Karpas-422 (cell line): ENCODE data around the gene PSKH1. TPM values are rescaled to one million over a fixed set of nuclear protein-coding genes. Genes with fewer than 3 reads are reported as not detected.

ENCODE experiments used
- DNase-seq: peaks from one replicate; pipeline ENCODE4 v3.0.0-alpha.2; 2015
- H2AFZ ChIP-seq: fragments of 200-600 bp; sonication (generic); 2 replicates; pipeline ENCODE4 v1.6.1; 2014; ENCODE audit warnings: antibody characterized with exemption, low read length, mixed read lengths
- H3K27ac ChIP-seq: fragments of 200-600 bp; sonication (generic); 2 replicates; pipeline ENCODE4 v1.5.1; 2014; ENCODE audit warnings: mild to moderate bottlenecking, low read length, moderate library complexity
- H3K27me3 ChIP-seq: fragments of 200-600 bp; sonication (generic); 2 replicates; pipeline ENCODE4 v1.6.1; 2014; ENCODE audit warnings: low read length, mixed read lengths
- H3K36me3 ChIP-seq: fragments of 200-600 bp; sonication (generic); 2 replicates; pipeline ENCODE4 v1.6.1; 2014; ENCODE audit warnings: low read length, mixed read lengths; ENCODE audit not compliant: insufficient read depth
- H3K4me1 ChIP-seq: fragments of 200-600 bp; sonication (generic); 2 replicates; pipeline ENCODE4 v1.6.1; 2014; ENCODE audit warnings: mild to moderate bottlenecking, low read length, mixed read lengths
- H3K4me2 ChIP-seq: fragments of 200-600 bp; sonication (generic); 2 replicates; pipeline ENCODE4 v1.6.1; 2014; ENCODE audit warnings: low read length, low read depth, mild to moderate bottlenecking; ENCODE audit not compliant: poor library complexity, severe bottlenecking
- H3K4me3 ChIP-seq: fragments of 200-600 bp; sonication (generic); 2 replicates; pipeline ENCODE4 v1.5.1; 2014; ENCODE audit warnings: mild to moderate bottlenecking, antibody characterized with exemption, low read length, mixed read lengths
- H3K79me2 ChIP-seq: fragments of 200-600 bp; sonication (generic); 2 replicates; pipeline ENCODE4 v1.6.1; 2014; ENCODE audit warnings: mild to moderate bottlenecking, low read length, mixed read lengths
- H3K9ac ChIP-seq: fragments of 200-600 bp; sonication (generic); 2 replicates; pipeline ENCODE4 v1.6.0; 2014; ENCODE audit warnings: low read length
- H3K9me2 ChIP-seq: fragments of 200-600 bp; sonication (generic), shearing (Covaris generic); replicated peaks from 2 replicates; pipeline ENCODE4 v1.6.0; 2014; ENCODE audit warnings: mild to moderate bottlenecking, low read length, moderate library complexity; ENCODE audit not compliant: insufficient read depth
- H3K9me3 ChIP-seq: fragments of 300-700, 200-600 bp; sonication (generic); 2 replicates; pipeline ENCODE4 v1.6.1; 2014; ENCODE audit warnings: low read length, mixed read lengths
- H4K20me1 ChIP-seq: fragments of 200-600 bp; sonication (generic); 2 replicates; pipeline ENCODE4 v1.6.1; 2014; ENCODE audit warnings: mild to moderate bottlenecking, antibody characterized with exemption, low read length, low read depth; ENCODE audit not compliant: insufficient read depth
- total RNA-seq: library from RNA; depleted of rRNA; stranded (reverse); fragments of >200 nt; shearing (Covaris generic); gene quantifications from 2 replicates; pipeline ENCODE4 v1.2.3, GENCODE V29; 2014; ENCODE audit warnings: low replicate concordance

The PSKH1 gene
- total RNA-seq, 1 experiment from 2014 or later = 7.2 TPM

- Histone ChIP-seq H3K36me3 (no peaks in the 10 kb centered on the region), H3K79me2 (no peaks in the 10 kb centered on the region), H3K9me3 (no peaks in the 10 kb centered on the region), H3K4me3 (no peak overlapping the region), H3K27ac (no peak overlapping the region), H4K20me1 (no peaks in the 10 kb centered on the region), H3K9me2 (no peaks in the 10 kb centered on the region), H3K27me3 (no peaks in the 10 kb centered on the region), H3K4me1 (no peaks in the 10 kb centered on the region), H2AFZ (no peak overlapping the region), H3K4me2 (no peak overlapping the region), H3K9ac (no peak overlapping the region)
- no peak for DNase-seq
These were observed 60.8 kb downstream of the PSKH1 start for GRCh38 chr16:67953641-67954375.

GRCh38 chr16:67954421-67955196, 61.6 kb downstream of the PSKH1 start:
- no peak overlapping the region for H3K4me3 ChIP-seq
- no peak overlapping the region for H3K27ac ChIP-seq
- no peak overlapping the region for H3K9ac ChIP-seq
- no peaks in the 10 kb centered on the region for H3K4me1 ChIP-seq
- H2AFZ ChIP-seq = no peak overlapping the region
- H3K9me2 ChIP-seq = no peaks in the 10 kb centered on the region
- H3K79me2 ChIP-seq = no peaks in the 10 kb centered on the region
- H4K20me1 ChIP-seq = no peaks in the 10 kb centered on the region
- no peak overlapping the region for H3K4me2 ChIP-seq
- no peaks in the 10 kb centered on the region for H3K36me3 ChIP-seq
- no peaks in the 10 kb centered on the region for H3K9me3 ChIP-seq
- DNase-seq = no peak
- no peaks in the 10 kb centered on the region for H3K27me3 ChIP-seq

GRCh38 chr16:67957622-67958021, 64.6 kb downstream of the PSKH1 start:
- DNase-seq = no peak

GRCh38 chr16:67959536-67960329, 66.7 kb downstream of the PSKH1 start:
- Histone ChIP-seq H2AFZ (no peak overlapping the region), H3K4me1 (no peaks in the 10 kb centered on the region), H3K36me3 (no peaks in the 10 kb centered on the region), H3K9ac (no peak overlapping the region), H3K4me2 (no peak overlapping the region), H3K27ac (no peak overlapping the region), H3K4me3 (no peak overlapping the region), H3K9me3 (no peaks in the 10 kb centered on the region), H3K79me2 (no peaks in the 10 kb centered on the region), H4K20me1 (no peaks in the 10 kb centered on the region), H3K9me2 (no peaks in the 10 kb centered on the region), H3K27me3 (no peaks in the 10 kb centered on the region)
- no peak for DNase-seq

More at GRCh38 chr16:67957622-67958021, 64.6 kb downstream of the PSKH1 start:
- Histone ChIP-seq H3K9ac (no peak overlapping the region), H3K4me1 (no peaks in the 10 kb centered on the region), H2AFZ (no peak overlapping the region), H3K27me3 (no peaks in the 10 kb centered on the region), H4K20me1 (no peaks in the 10 kb centered on the region), H3K9me2 (no peaks in the 10 kb centered on the region), H3K4me2 (no peak overlapping the region), H3K27ac (no peak overlapping the region), H3K36me3 (no peaks in the 10 kb centered on the region), H3K79me2 (no peaks in the 10 kb centered on the region), H3K9me3 (no peaks in the 10 kb centered on the region), H3K4me3 (no peak overlapping the region)

- no peak overlapping the region for H3K27ac ChIP-seq
- no peaks in the 10 kb centered on the region for H3K79me2 ChIP-seq
- no peaks in the 10 kb centered on the region for H3K9me2 ChIP-seq
- H3K9ac ChIP-seq = no peak overlapping the region
- H3K4me2 ChIP-seq = no peak overlapping the region
- H3K4me3 ChIP-seq = no peak overlapping the region
- H3K36me3 ChIP-seq = no peaks in the 10 kb centered on the region
- no peaks in the 10 kb centered on the region for H3K4me1 ChIP-seq
- no peak for DNase-seq
- no peak overlapping the region for H2AFZ ChIP-seq
- no peaks in the 10 kb centered on the region for H3K9me3 ChIP-seq
- H3K27me3 ChIP-seq = no peaks in the 10 kb centered on the region
- no peaks in the 10 kb centered on the region for H4K20me1 ChIP-seq
These were observed 68.5 kb downstream of the PSKH1 start for GRCh38 chr16:67961551-67961957.

- Histone ChIP-seq H3K4me3 (no peak overlapping the region), H3K4me2 (no peak overlapping the region), H4K20me1 (no peaks in the 10 kb centered on the region), H3K9ac (no peak overlapping the region), H3K27me3 (no peaks in the 10 kb centered on the region), H3K9me3 (no peaks in the 10 kb centered on the region), H3K4me1 (peaks cover 5% of the 10 kb centered on the region), H2AFZ (no peak overlapping the region), H3K9me2 (no peaks in the 10 kb centered on the region), H3K36me3 (no peaks in the 10 kb centered on the region), H3K27ac (no peak overlapping the region), H3K79me2 (no peaks in the 10 kb centered on the region)
- DNase-seq = no peak
These were observed 69.1 kb downstream of the PSKH1 start for GRCh38 chr16:67962135-67962534.

- H3K79me2 ChIP-seq = no peaks in the 10 kb centered on the region
- H3K27me3 ChIP-seq = no peaks in the 10 kb centered on the region
- H3K4me2 ChIP-seq = no peak overlapping the region
- H2AFZ ChIP-seq = no peak overlapping the region
- no peaks in the 10 kb centered on the region for H3K36me3 ChIP-seq
- peaks cover 13% of the 10 kb centered on the region for H3K4me1 ChIP-seq
- no peaks in the 10 kb centered on the region for H3K9me2 ChIP-seq
- no peak overlapping the region for H3K9ac ChIP-seq
- H3K27ac ChIP-seq = no peak overlapping the region
- H3K4me3 ChIP-seq = no peak overlapping the region
- H3K9me3 ChIP-seq = no peaks in the 10 kb centered on the region
- DNase-seq = no peak
- H4K20me1 ChIP-seq = no peaks in the 10 kb centered on the region
These were observed 70.2 kb downstream of the PSKH1 start for GRCh38 chr16:67963292-67963661.
